Panc1 (cell line): ENCODE data around the gene HMCN2. TPM values are rescaled to one million over a fixed set of nuclear protein-coding genes. Genes with fewer than 3 reads are reported as not detected.

ENCODE experiments used
- ATAC-seq: fragments of 200-7000 bp; cut with Tn5 transposase; 2 replicates; pipeline ENCODE4 v1.9.1; 2020; ENCODE audit warnings: mild to moderate bottlenecking, moderate library complexity
- BruUV-seq: library from RNA; stranded (reverse); fragments of 400-500 nt; replicated peaks from 2 replicates; lab custom pipeline; 2021; lab: Mats Ljungman, UMichigan
- CTCF ChIA-PET: fragments of 300-600 bp; sonication (Branson Sonifier 250); formaldehyde crosslinking; loops from one replicate; lab custom pipeline; 2022; ENCODE audit warnings: antibody characterized with exemption; lab: Charles Lee
- POLR2A ChIA-PET: fragments of 300-600 bp; sonication (Branson Sonifier 250); formaldehyde crosslinking; loops from one replicate; lab custom pipeline; 2022; ENCODE audit warnings: antibody characterized with exemption; lab: Charles Lee
- DNase-seq: peaks from one replicate; pipeline ENCODE4 v3.0.0-alpha.2; 2010; ENCODE audit warnings: low read depth, low spot score
- H3K27ac ChIP-seq: 2 replicates; pipeline ENCODE4 v1.5.1; 2011; ENCODE audit warnings: mild to moderate bottlenecking, low read length, inconsistent platforms
- H3K27me3 ChIP-seq: fragments of 200-500 bp; sonication (Bioruptor generic); 2 replicates; pipeline ENCODE4 v1.6.0; 2014; ENCODE audit warnings: low read length, inconsistent platforms; ENCODE audit not compliant: control insufficient read depth, insufficient read depth
- H3K36me3 ChIP-seq: fragments of 200-500 bp; sonication (Bioruptor generic); 2 replicates; pipeline ENCODE4 v1.5.1; 2014; ENCODE audit warnings: inconsistent platforms, mild to moderate bottlenecking, low read length, moderate library complexity; ENCODE audit not compliant: control insufficient read depth, insufficient read depth
- H3K4me1 ChIP-seq: 2 replicates; pipeline ENCODE4 v1.5.1; 2011; ENCODE audit warnings: inconsistent platforms, mild to moderate bottlenecking, low read length, moderate library complexity; ENCODE audit not compliant: control insufficient read depth, insufficient read depth
- H3K4me3 ChIP-seq, 2 experiments: 2 replicates each; pipeline ENCODE4 v1.5.1; 2011 to 2012; ENCODE audit warnings: low read depth in 2 of 2, low read length in 2 of 2, mild to moderate bottlenecking in 2 of 2, inconsistent platforms in 1 of 2, moderate library complexity in 1 of 2
- H3K9me3 ChIP-seq: fragments of 200-500 bp; sonication (Bioruptor generic); 2 replicates; pipeline ENCODE4 v1.5.1; 2014; ENCODE audit warnings: low read depth, mild to moderate bottlenecking, inconsistent platforms, low read length, moderate library complexity; ENCODE audit not compliant: control insufficient read depth, insufficient read depth
- CTCF ChIP-seq: fragments of 450-650 bp; IDR thresholded peaks from 2 replicates; pipeline ENCODE4 v1.5.1; 2017; ENCODE audit warnings: mild to moderate bottlenecking
- POLR2AphosphoS5 ChIP-seq: IDR thresholded peaks from 2 replicates; pipeline ENCODE4 v1.6.1; 2012; ENCODE audit warnings: mild to moderate bottlenecking, low read depth, low read length, moderate library complexity
- REST ChIP-seq, 2 experiments: IDR thresholded peaks; 2 replicates each; pipeline ENCODE4 v1.6.1; 2011 to 2012; ENCODE audit warnings: low read depth in 2 of 2, control low read depth in 1 of 2, low read length in 1 of 2, mild to moderate bottlenecking in 1 of 2, moderate library complexity in 1 of 2; ENCODE audit not compliant: insufficient read depth in 1 of 2
- SIN3A ChIP-seq: IDR thresholded peaks from 2 replicates; pipeline ENCODE4 v1.6.1; 2012; ENCODE audit warnings: low read depth, mild to moderate bottlenecking, low read length, moderate library complexity, borderline replicate concordance; ENCODE audit not compliant: insufficient read depth
- TCF7L2 ChIP-seq: IDR thresholded peaks from 2 replicates; pipeline ENCODE4 v1.6.1; 2011; ENCODE audit warnings: mild to moderate bottlenecking, low read depth, low read length, inconsistent platforms
- in situ Hi-C: cut with HindIII; loops from 2 replicates; pipeline ENCODE4 v1.10.0; 2016; ENCODE audit warnings: low sequenced_read_pairs, low pct_unique_long_range_greater_than_20kb
- intact Hi-C: fragments of 100-400 bp; cut with micrococcal nuclease; formaldehyde crosslinking; loops from one replicate; pipeline ENCODE4 v1.10.0; 2022; ENCODE audit not compliant: unreplicated experiment
- total RNA-seq: library from RNA; stranded (reverse); gene quantifications from one replicate; pipeline ENCODE4 v1.2.1, GENCODE V29; 2021; ENCODE audit not compliant: unreplicated experiment

HMCN2 gene
- total RNA-seq, 1 experiment from 2014 or later = 0.05 TPM

- Histone ChIP-seq H3K9me3 (no peaks in the 10 kb centered on the region), H3K4me1 (no peaks in the 10 kb centered on the region), H3K4me3 (no peak overlapping the region), H3K36me3 (no peaks in the 10 kb centered on the region; the same call in 1 of the 2 replicates), H3K27me3 (no peaks in the 10 kb centered on the region), H3K27ac (no peak overlapping the region)
- DNase-seq (no peak), ATAC-seq (no peak)
- in situ Hi-C loops = no loop called here
- ChIA-PET POLR2A (no interaction called here), CTCF (interaction anchor here (0.7 kb wide), 1 partner anchor 63 kb away, joined by 6 read pairs; no protein-coding TSS in a partner anchor)
- no peak for TF ChIP-seq TCF7L2
- no peak for TF ChIP-seq SIN3A
- TF ChIP-seq POLR2AphosphoS5 = no peak
- TF ChIP-seq CTCF = no peak
- no peak for TF ChIP-seq REST (IDR thresholded peaks at IDR 0.05; ENCODE audit: insufficient read depth in 1 of 2, low read depth in 2 of 2, low read length in 1 of 2)
- BruUV-seq = no TSS peak
- intact Hi-C loops = no loop called here
Observed at GRCh38 chr9:130226112-130226511, 39.4 kb upstream of the HMCN2 start.

GRCh38 chr9:130227833-130228232, 37.7 kb upstream of the HMCN2 start:
- Histone ChIP-seq H3K36me3 (no peaks in the 10 kb centered on the region; the same call in 1 of the 2 replicates), H3K4me3 (no peak overlapping the region), H3K27ac (no peak overlapping the region), H3K9me3 (no peaks in the 10 kb centered on the region), H3K27me3 (no peaks in the 10 kb centered on the region), H3K4me1 (no peaks in the 10 kb centered on the region)
- TF ChIP-seq TCF7L2 = no peak
- TF ChIP-seq REST (IDR thresholded peaks at IDR 0.05; ENCODE audit: insufficient read depth in 1 of 2, low read depth in 2 of 2, low read length in 1 of 2) = no peak
- no peak for TF ChIP-seq SIN3A
- no peak for TF ChIP-seq POLR2AphosphoS5
- TF ChIP-seq CTCF = no peak
- CTCF ChIA-PET = no interaction called here
- intact Hi-C loops = no loop called here
- BruUV-seq = no TSS peak
- POLR2A ChIA-PET = interaction anchor here (0.5 kb wide), 1 partner anchor 129 kb away, joined by 3 read pairs; no protein-coding TSS in a partner anchor
- in situ Hi-C loops = no loop called here
- DNase-seq (no peak), ATAC-seq (no peak)
